NK-92 treated with Interleukin-12 subunit alpha and Interleukin-12 subunit beta, amount 100 ng/mL, for 24 hours (cell line): ENCODE data around the gene PAIP2B.
A peak's percentile ranks its signal among the peaks of the same experiment; 100 is the strongest.
"Not testable (repeated sequence)": the region's sequence is repeated elsewhere in the genome, so short reads cannot be mapped to it uniquely, and the experiment has no call there.

Experiments
- DNase-seq: peaks from one replicate; lab custom pipeline; 2025; lab: John Stamatoyannopoulos, UW

PAIP2B gene

GRCh38 chr2:71226965-71227560, at the start of gene PAIP2B:
TSS of gene PAIP2B (minus strand) at chr2:71227103. CDS start at chr2:71202589, 24,514 bp downstream.
- peak; percentile 80 for DNase-seq

DNA sequence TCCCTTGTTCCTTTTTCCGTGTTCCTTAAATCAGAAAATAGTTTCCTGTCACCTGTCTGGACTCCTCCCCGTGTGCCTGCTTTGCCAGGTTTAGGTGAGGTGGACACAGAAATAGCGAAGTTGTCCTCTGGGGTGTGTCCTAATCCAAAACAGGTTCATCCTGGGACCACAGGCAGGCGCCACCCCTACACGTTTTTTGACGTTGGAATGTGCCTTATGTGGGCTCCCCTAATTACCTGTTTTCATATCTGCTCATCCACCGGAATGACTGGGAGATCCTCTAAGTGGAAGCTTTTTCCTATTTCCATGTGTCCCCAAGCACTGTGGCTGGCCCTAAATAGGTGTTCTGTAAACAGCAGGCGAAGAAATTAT, 49.0 kb upstream of the PAIP2B start:
- DNase-seq, result no peak

GRCh38 chr2:71269511-71270090, 42.7 kb upstream of the PAIP2B start:
- no peak for DNase-seq

GRCh38 chr2:71263386-71263785, 36.5 kb upstream of the PAIP2B start:
- no peak for DNase-seq

- DNase-seq, result no peak
Observed at GRCh38 chr2:71261534-71261933, 34.6 kb upstream of the PAIP2B start.

- no peak for DNase-seq
Observed at GRCh38 chr2:71256421-71256820, 29.5 kb upstream of the PAIP2B start.

DNA sequence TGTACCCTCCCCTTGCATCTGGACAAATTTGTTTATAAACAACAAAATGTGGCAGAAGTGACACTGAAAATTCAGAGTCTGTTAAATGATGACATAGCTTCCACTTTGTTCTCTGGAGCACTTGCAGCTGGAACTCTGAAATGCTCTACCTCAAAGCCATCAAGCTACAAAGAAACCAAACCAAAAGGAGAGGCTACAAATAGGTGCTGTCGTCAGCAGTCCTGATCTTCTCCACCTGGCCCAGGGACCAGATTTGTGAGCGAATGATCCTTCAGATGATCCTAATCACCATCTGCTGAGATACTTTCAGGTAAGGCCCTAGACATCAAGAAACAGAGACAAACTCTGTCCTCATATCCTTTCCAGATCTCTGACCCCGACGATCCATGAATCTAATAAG, 27.9 kb upstream of the PAIP2B start:
- no peak for DNase-seq

- no peak for DNase-seq
Observed at GRCh38 chr2:71254078-71254477, 27.2 kb upstream of the PAIP2B start.

DNA sequence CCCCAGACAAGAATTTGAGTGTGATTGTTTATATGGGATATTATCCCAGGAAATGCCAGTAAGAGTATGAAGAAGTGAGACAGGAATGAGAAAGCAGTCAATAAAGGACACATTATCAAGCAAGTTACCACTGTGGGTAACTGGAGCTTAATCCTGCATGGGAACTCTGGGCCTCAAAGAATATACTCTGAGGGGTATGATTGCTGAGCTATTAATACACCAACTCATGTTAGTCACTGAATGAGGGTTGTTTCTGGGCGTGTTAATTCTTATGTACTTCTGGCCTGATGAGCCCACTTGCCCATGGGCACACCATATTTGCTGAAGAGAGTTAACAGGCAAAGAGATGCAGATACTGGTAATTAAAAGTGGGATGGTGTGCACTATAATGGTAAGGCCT, 26.6 kb upstream of the PAIP2B start:
- DNase-seq, result no peak

GRCh38 chr2:71252862-71253261, 26.0 kb upstream of the PAIP2B start:
- no peak for DNase-seq

- DNase-seq, result no peak
Observed at GRCh38 chr2:71250935-71251334, 24.0 kb upstream of the PAIP2B start.

GRCh38 chr2:71244302-71244660, 17.4 kb upstream of the PAIP2B start:
- DNase-seq, result no peak

- no peak for DNase-seq
Observed at GRCh38 chr2:71243634-71244301, 16.9 kb upstream of the PAIP2B start.

DNA sequence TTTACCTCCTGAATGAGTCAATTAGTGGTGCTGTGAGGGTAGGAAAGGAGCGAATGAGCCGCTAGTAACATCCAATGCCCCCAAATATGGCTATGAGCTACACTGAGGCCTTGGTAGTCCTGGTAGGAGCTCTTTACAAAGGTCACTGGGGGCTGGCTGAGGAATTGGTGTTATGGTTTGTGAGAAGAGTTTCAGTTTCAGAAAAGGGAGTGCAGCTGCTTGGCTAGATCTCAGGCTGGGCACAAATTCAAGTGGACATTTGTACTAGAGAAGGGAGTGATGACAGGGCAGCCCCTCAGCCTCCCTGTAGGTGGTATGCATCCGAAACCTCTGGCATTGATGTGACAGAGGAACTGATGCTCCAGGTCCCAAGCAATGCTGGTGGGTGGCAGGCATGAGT, 13.9 kb upstream of the PAIP2B start:
- DNase-seq, result no peak

GRCh38 chr2:71238089-71238488, 11.2 kb upstream of the PAIP2B start:
- no peak for DNase-seq

DNA sequence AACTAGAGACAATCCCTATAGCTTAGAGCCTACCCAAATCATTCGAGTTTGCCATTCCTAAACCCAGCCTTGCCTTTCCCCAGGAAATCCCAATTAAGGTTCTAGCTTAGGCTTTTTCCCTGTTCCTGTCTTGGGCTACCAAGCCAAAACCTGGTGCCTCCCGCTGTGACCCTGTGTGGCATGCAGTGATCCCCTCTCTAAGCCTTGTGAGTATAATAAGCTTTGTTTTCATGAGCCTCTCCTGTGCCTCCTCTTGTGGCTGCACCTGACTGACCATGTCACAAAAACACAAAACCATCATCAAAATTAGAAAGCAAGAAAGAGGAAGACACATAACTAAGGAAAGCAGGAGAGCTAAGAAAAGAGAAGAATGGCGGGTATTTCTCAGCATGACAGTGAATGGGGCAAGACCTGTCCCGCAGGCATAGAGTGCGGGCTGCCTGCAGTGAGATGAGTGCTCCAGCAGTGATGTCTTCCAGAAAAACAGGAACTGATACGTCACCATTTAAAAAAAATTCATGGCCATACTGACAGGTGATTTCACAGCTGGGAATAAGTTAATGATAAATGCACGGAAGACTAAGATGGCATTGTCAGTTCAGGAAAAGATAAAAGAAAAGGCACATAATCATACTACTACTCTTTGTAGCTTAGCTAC, 9.2 kb upstream of the PAIP2B start:
- no peak for DNase-seq

GRCh38 chr2:71233072-71233471, 6.2 kb upstream of the PAIP2B start:
- DNase-seq, result not testable (repeated sequence)

- no peak for DNase-seq
Observed at GRCh38 chr2:71226096-71226964, 573 bp downstream of the PAIP2B start.

GRCh38 chr2:71224935-71225334, 2.0 kb downstream of the PAIP2B start:
- DNase-seq, result no peak

DNA sequence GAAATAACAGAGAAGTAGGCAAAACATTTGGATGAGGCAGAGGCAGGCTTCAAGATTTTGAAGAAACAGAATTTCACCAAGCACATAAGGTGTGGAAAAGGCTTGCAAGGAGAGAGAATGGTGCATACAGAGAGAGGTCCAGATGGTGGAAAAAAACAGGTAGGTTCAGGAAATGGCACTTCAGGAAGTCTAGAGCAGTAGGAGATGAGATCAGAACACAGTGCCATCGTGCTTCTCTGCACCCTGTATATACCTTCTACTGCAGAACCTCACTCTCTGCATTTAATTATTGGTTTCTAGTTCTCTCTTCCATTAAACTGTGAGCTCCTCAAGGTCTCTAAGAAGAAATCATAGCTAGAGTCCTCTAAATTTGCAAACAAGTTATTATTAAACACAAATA, 2.4 kb downstream of the PAIP2B start:
- DNase-seq, result no peak

DNA sequence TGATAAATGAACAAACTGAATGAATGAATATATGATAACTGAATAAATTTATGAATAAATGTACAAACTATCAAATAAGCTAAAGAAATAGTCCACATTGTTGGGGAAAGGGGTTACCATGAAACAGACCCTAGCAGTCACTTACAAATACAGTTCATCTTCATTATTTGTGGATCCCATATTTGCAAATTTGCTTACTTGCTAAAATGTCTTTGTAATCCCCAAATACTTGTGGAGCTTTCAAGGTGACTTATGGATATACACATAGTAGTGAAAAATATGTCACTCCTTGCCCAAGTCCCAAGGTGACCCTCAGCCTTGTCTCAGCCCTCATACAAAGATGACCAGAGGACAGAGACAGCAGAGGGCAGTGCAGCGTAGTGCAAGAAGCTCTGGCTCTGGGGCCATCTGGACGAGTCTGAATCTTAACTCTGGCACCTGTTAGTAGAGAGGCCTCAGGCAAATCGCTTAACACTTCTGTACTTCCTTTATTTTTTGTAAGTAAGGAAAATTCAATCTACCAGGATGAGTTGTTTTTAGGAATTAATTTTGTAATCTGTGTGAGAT, 3.1 kb downstream of the PAIP2B start:
- DNase-seq, result no peak

- no peak for DNase-seq
Observed at GRCh38 chr2:71220743-71221142, 6.2 kb downstream of the PAIP2B start.
